Mesothelial cell of epicardium (in vitro differentiated cells): ENCODE measurements around the gene APEX1. TPM values are rescaled to one million over a fixed set of nuclear protein-coding genes. Genes with fewer than 3 reads are reported as not detected.

ENCODE experiments used
- DNase-seq, 2 experiments: peaks; one replicate each; pipeline ENCODE4 v3.0.0; 2021; ENCODE audit warnings: low spot score in 2 of 2; ENCODE audit not compliant: unreplicated experiment in 2 of 2
- H3K27ac Mint-ChIP-seq: 2 replicates; pipeline ENCODE4 v1.8.0; 2021; ENCODE audit warnings: mixed read lengths
- H3K27me3 Mint-ChIP-seq: 2 replicates; pipeline ENCODE4 v1.8.0; 2021; ENCODE audit warnings: low read depth, mixed read lengths
- H3K36me3 Mint-ChIP-seq: 2 replicates; pipeline ENCODE4 v1.8.0; 2021; ENCODE audit warnings: mixed read lengths
- H3K4me1 Mint-ChIP-seq: 2 replicates; pipeline ENCODE4 v1.8.0; 2021; ENCODE audit warnings: mixed read lengths
- H3K4me3 Mint-ChIP-seq: 2 replicates; pipeline ENCODE4 v1.8.0; 2021; ENCODE audit warnings: mild to moderate bottlenecking, moderate library complexity, mixed read lengths
- H3K9me3 Mint-ChIP-seq: 2 replicates; pipeline ENCODE4 v1.8.0; 2021; ENCODE audit warnings: mixed read lengths
- CTCF ChIP-seq: fragments of 200-600 bp; sonication (generic); IDR thresholded peaks from one replicate; pipeline ENCODE4 v1.5.0; 2021; ENCODE audit warnings: antibody characterized with exemption; ENCODE audit not compliant: unreplicated experiment
- total RNA-seq: library from RNA; stranded (reverse); gene quantifications from 3 replicates; pipeline ENCODE4 v1.2.1, GENCODE V29; 2021

The APEX1 gene
- total RNA-seq, 1 donor from 2014 or later: 283 TPM

GRCh38 chr14:20485900-20486299 lies 30.9 kb downstream of the APEX1 start:
- Mint-ChIP-seq H3K4me3 (no peak overlapping the region), H3K27me3 (peaks cover 3% of the 10 kb centered on the region), H3K4me1 (peaks cover 8% of the 10 kb centered on the region), H3K36me3 (no peaks in the 10 kb centered on the region), H3K27ac (no peak overlapping the region), H3K9me3 (no peaks in the 10 kb centered on the region)
- TF ChIP-seq CTCF: no peak
- DNase-seq: no peak

DNA sequence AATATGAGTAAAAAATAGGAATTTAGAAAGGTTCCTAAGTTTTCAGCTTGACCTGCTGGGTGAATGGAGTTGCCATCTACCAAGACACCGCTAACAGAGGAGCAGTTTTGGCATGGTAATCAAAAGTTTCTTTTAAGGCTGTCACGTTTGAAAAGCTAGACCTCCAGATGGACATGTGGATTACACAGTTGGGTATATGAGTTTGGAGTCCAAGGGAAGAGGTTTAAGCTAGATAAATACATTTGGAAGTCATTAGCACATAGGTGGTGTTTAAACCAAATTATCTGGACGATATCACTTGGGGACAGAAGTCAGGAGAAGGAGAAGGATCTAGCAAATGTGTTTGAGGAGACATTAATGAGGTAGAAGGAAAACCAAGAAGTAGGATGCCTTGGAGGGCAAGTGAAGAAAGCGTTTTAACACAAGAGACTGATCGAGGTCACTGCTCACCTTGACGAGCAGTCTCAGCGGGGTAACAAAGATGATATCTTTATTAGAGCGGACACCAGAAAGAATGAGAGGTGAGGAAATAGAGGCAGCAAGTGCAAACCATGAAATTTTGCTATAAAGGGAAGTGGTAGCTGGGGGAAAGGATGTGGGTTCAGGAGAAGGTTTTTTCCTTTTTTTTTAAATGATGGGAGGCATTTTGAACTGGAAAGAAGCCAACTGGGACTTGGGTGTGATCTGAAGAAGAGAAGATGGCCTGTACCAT lies 31.8 kb downstream of the APEX1 start:
- Mint-ChIP-seq H3K4me3 (no peak overlapping the region), H3K4me1 (peaks cover 8% of the 10 kb centered on the region), H3K36me3 (no peaks in the 10 kb centered on the region), H3K27me3 (peaks cover 3% of the 10 kb centered on the region), H3K27ac (no peak overlapping the region), H3K9me3 (no peaks in the 10 kb centered on the region)
- DNase-seq: no peak
- no peak for TF ChIP-seq CTCF

DNA sequence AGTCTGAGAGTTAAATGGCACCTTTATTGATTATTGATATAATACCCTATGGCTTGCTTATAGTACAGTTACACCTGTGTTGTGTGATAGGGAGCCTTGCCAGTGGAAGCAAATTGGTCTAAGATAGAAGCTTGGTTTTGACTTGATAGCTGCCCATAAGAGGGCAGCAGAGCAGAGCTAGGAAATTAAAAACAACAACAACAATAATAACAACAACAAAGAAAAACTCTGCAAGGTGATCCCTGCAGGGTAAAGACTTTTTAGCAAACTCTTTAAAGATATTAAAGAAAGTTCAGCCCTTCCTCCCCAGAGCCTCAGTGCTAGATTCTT lies 32.3 kb downstream of the APEX1 start:
- Mint-ChIP-seq H3K36me3 (no peaks in the 10 kb centered on the region), H3K4me1 (peaks cover 8% of the 10 kb centered on the region)

GRCh38 chr14:20489093-20489994 lies 34.3 kb downstream of the APEX1 start:
- no peak for TF ChIP-seq CTCF
- no peaks in the 10 kb centered on the region for H3K27me3 Mint-ChIP-seq

More for the DNA sequence above, 32.3 kb downstream of the APEX1 start:
- peaks cover 3% of the 10 kb centered on the region for H3K27me3 Mint-ChIP-seq
- TF ChIP-seq CTCF: no peak
- no peak for DNase-seq
- H3K9me3 Mint-ChIP-seq: no peaks in the 10 kb centered on the region
- H3K27ac Mint-ChIP-seq: no peak overlapping the region
- H3K4me3 Mint-ChIP-seq: no peak overlapping the region

DNA sequence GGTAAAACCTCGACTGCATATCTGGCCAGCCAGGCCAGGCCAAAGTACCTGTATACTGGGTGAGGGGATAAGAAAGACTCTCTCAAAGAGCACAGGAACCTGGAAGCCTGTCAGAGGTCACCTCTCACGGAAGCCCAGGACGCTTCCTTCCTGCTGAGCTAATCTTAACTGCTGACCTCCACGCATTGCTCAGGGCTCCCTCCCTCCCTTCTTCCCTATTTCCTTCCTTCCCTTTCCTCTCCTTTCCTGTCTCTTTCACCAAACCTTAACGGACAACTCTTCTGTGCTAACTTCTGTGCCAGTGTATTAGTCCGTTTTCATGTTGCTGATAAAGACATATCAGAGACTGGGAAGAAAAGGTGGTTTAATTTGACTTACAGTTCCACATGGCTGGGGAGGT lies 35.5 kb downstream of the APEX1 start:
- no peak for DNase-seq
- Mint-ChIP-seq H3K4me1 (peaks cover 8% of the 10 kb centered on the region), H3K27ac (no peak overlapping the region), H3K9me3 (no peaks in the 10 kb centered on the region), H3K36me3 (no peaks in the 10 kb centered on the region), H3K27me3 (no peaks in the 10 kb centered on the region), H3K4me3 (no peak overlapping the region)
- TF ChIP-seq CTCF: no peak

More at GRCh38 chr14:20489093-20489994, 34.3 kb downstream of the APEX1 start:
- Mint-ChIP-seq H3K4me3 (no peak overlapping the region), H3K4me1 (peaks cover 8% of the 10 kb centered on the region), H3K36me3 (no peaks in the 10 kb centered on the region), H3K9me3 (no peaks in the 10 kb centered on the region), H3K27ac (peak overlapping the region; percentile 49)
- no peak for DNase-seq
